Uterus (tissue), 4 donors: ENCODE results near the gene TBC1D5. TPM values are rescaled to one million over a fixed set of nuclear protein-coding genes. Genes with fewer than 3 reads are reported as not detected.

Source experiments
- DNase-seq, 2 donors: peaks; one replicate each; pipeline ENCODE4 v3.0.0-alpha.2; 2019 to 2020
- H3K27ac ChIP-seq, 2 donors: fragments of 200-600 bp; sonication (generic); 1 replicate in 1 of 2; 2 replicates in 1 of 2; pipeline ENCODE4 v1.5.1; 2016 to 2018
- H3K27me3 ChIP-seq, 2 donors: fragments of 200-600 bp; sonication (generic); one replicate each; pipeline ENCODE4 v1.5.1; 2018 to 2019; ENCODE audit warnings: control low read depth in 1 of 2
- H3K36me3 ChIP-seq, 2 donors: fragments of 200-600 bp; sonication (generic); one replicate each; pipeline ENCODE4 v1.5.1; 2019; ENCODE audit warnings: control low read depth in 1 of 2
- H3K4me1 ChIP-seq, 2 donors: fragments of 200-600 bp; sonication (generic); one replicate each; pipeline ENCODE4 v1.5.1; 2018 to 2019; ENCODE audit warnings: control low read depth in 1 of 2
- H3K4me3 ChIP-seq, 2 donors: fragments of 200-600 bp; sonication (generic); 1 replicate in 1 of 2; 2 replicates in 1 of 2; pipeline ENCODE4 v1.5.1; 2018 to 2019; ENCODE audit warnings: mild to moderate bottlenecking in 1 of 2
- H3K9me3 ChIP-seq, 2 donors: fragments of 200-600 bp; sonication (generic); one replicate each; pipeline ENCODE4 v1.5.1; 2019; ENCODE audit warnings: control low read depth in 1 of 2
- POLR2A ChIP-seq, 2 donors: fragments of 450-650 bp; IDR thresholded peaks; one replicate each; pipeline ENCODE4 v1.6.1; 2016; ENCODE audit warnings: antibody characterized with exemption in 2 of 2, mild to moderate bottlenecking in 1 of 2, moderate library complexity in 1 of 2
- intact Hi-C: fragments of 100-400 bp; cut with DNase I; formaldehyde crosslinking; loops from one replicate; pipeline ENCODE4 v1.15.1; 2023; ENCODE audit warnings: low total_unique reads
- total RNA-seq, 4 donors: library from RNA; depleted of rRNA in 3 of 4; stranded (reverse); fragments of >200 nt in 3 of 4; gene quantifications; one replicate each; pipeline versions ENCODE4 v1.1.0 to v1.2.4, GENCODE V29; 2014 to 2023
- TF ChIP-seq, protein P1 (sequence below), 4 experiments: fragments of 200-600 bp in 2 of 4; fragments of 450-650 bp in 2 of 4; sonication (generic) in 2 of 4; IDR thresholded peaks; one replicate each; pipeline ENCODE4 v1.5.1; 2016 to 2019; ENCODE audit warnings: antibody characterized with exemption in 4 of 4, mild to moderate bottlenecking in 2 of 4, moderate library complexity in 1 of 4
- donor health status: DM: yes; HTN: yes; CAD: no.

The TBC1D5 gene
- total RNA-seq, 4 donors from 2014 or later: 34.6 to 189 (median 75.6) TPM

GRCh38 chr3:17752876-17753631 is 10.6 kb upstream of the TBC1D5 start:
- no peak for DNase-seq
- H3K9me3 ChIP-seq: no peaks in the 10 kb centered on the region
- no peak overlapping the region for H3K4me3 ChIP-seq
- H3K4me1 ChIP-seq: no peaks in the 10 kb centered on the region
- H3K27me3 ChIP-seq: no peaks in the 10 kb centered on the region
- intact Hi-C loops: no loop called here
- H3K36me3 ChIP-seq: no peaks in the 10 kb centered on the region
- TF ChIP-seq POLR2A (IDR thresholded peaks at IDR 0.05): no peak
- TF ChIP-seq, protein P1, sequence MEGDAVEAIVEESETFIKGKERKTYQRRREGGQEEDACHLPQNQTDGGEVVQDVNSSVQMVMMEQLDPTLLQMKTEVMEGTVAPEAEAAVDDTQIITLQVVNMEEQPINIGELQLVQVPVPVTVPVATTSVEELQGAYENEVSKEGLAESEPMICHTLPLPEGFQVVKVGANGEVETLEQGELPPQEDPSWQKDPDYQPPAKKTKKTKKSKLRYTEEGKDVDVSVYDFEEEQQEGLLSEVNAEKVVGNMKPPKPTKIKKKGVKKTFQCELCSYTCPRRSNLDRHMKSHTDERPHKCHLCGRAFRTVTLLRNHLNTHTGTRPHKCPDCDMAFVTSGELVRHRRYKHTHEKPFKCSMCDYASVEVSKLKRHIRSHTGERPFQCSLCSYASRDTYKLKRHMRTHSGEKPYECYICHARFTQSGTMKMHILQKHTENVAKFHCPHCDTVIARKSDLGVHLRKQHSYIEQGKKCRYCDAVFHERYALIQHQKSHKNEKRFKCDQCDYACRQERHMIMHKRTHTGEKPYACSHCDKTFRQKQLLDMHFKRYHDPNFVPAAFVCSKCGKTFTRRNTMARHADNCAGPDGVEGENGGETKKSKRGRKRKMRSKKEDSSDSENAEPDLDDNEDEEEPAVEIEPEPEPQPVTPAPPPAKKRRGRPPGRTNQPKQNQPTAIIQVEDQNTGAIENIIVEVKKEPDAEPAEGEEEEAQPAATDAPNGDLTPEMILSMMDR (IDR thresholded peaks at IDR 0.05): no peak
- H3K27ac ChIP-seq: no peak overlapping the region

DNA sequence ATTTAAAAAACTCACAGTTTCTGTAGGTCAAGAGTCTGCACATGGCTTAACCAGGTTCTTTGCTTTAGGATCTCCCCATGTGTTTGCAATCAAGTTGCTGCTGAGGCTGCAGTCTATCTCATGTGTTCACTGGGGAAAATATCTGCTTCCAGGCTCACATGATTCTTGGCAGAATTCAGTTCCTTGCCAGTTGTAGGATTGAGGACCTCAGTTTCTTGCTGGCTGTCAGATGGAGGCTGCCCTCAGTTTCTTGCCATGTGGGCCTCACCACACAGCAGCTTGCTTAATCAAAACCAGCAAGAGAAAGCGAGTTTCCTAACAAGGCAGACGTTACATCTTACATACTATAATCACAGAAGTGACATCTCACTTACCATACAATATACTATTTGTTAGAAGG is 10.0 kb upstream of the TBC1D5 start:
- Histone ChIP-seq H3K4me1 (no peaks in the 10 kb centered on the region), H3K4me3 (no peak overlapping the region), H3K9me3 (no peaks in the 10 kb centered on the region), H3K36me3 (no peaks in the 10 kb centered on the region), H3K27ac (no peak overlapping the region), H3K27me3 (no peaks in the 10 kb centered on the region)
- TF ChIP-seq POLR2A (IDR thresholded peaks at IDR 0.05): no peak
- TF ChIP-seq, protein P1 (IDR thresholded peaks at IDR 0.05): no peak
- no peak for DNase-seq
- intact Hi-C loops: no loop called here

- Histone ChIP-seq H3K4me3 (no peak overlapping the region), H3K36me3 (no peaks in the 10 kb centered on the region), H3K4me1 (no peaks in the 10 kb centered on the region), H3K27ac (no peak overlapping the region), H3K27me3 (no peaks in the 10 kb centered on the region), H3K9me3 (no peaks in the 10 kb centered on the region)
- intact Hi-C loops: no loop called here
- no peak for DNase-seq
- TF ChIP-seq POLR2A (IDR thresholded peaks at IDR 0.05): no peak
- TF ChIP-seq, protein P1 (IDR thresholded peaks at IDR 0.05): no peak
Observed at GRCh38 chr3:17749705-17750293, 7.4 kb upstream of the TBC1D5 start.

GRCh38 chr3:17749281-17749680 is 6.8 kb upstream of the TBC1D5 start:
- Histone ChIP-seq H3K9me3 (no peaks in the 10 kb centered on the region), H3K4me1 (no peaks in the 10 kb centered on the region), H3K27ac (no peak overlapping the region), H3K27me3 (no peaks in the 10 kb centered on the region), H3K4me3 (no peak overlapping the region), H3K36me3 (no peaks in the 10 kb centered on the region)
- DNase-seq: no peak
- TF ChIP-seq, protein P1 (IDR thresholded peaks at IDR 0.05): no peak
- no peak for TF ChIP-seq POLR2A (IDR thresholded peaks at IDR 0.05)
- intact Hi-C loops: no loop called here

- DNase-seq: no peak
- Histone ChIP-seq H3K36me3 (no peaks in the 10 kb centered on the region), H3K27me3 (no peaks in the 10 kb centered on the region), H3K4me1 (no peaks in the 10 kb centered on the region), H3K27ac (no peak overlapping the region), H3K9me3 (no peaks in the 10 kb centered on the region), H3K4me3 (no peak overlapping the region)
- intact Hi-C loops: no loop called here
- TF ChIP-seq, protein P1 (IDR thresholded peaks at IDR 0.05): no peak
- TF ChIP-seq POLR2A (IDR thresholded peaks at IDR 0.05): no peak
Observed at GRCh38 chr3:17747890-17748247, 5.4 kb upstream of the TBC1D5 start.
